HepG2 (cell line): ENCODE data around the gene MYO3B. TPM values are rescaled to one million over a fixed set of nuclear protein-coding genes. Genes with fewer than 3 reads are reported as not detected.

Experiments used
- ATAC-seq: fragments of 200-7000 bp; cut with Tn5 transposase; 3 replicates; pipeline ENCODE4 v1.9.1; 2020; ENCODE audit warnings: mild to moderate bottlenecking, moderate library complexity
- BruUV-seq: library from RNA; stranded (reverse); fragments of 400-500 nt; replicated peaks from 2 replicates; lab custom pipeline; 2021; lab: Mats Ljungman, UMichigan
- CTCF ChIA-PET: fragments of 300-600 bp; formaldehyde crosslinking; extraction: SDS; loops from one replicate; lab custom pipeline; 2021; ENCODE audit warnings: low total read pairs, inconsistent platforms, low intra/inter-chr PET ratio; lab: Yijun Ruan, JAX
- POLR2A ChIA-PET: fragments of 350-600 bp; sonication (Branson Sonifier 250); formaldehyde crosslinking; loops from one replicate; lab custom pipeline; 2020; ENCODE audit warnings: antibody characterized with exemption, inconsistent platforms; lab: Yijun Ruan, JAX
- DNase-seq: peaks from one replicate; pipeline ENCODE4 v3.0.0-alpha.2; 2015; ENCODE audit warnings: low spot score
- FAIRE-seq: peaks from 3 replicates; lab custom pipeline; 2011; peaks lifted over from hg19 to GRCh38; lab: Jason Lieb, UNC
- H2AFZ ChIP-seq: one replicate; pipeline ENCODE4 v1.6.1; 2011; ENCODE audit warnings: low read length, inconsistent platforms
- H3K27ac ChIP-seq: fragments of 300-600 bp; 3 replicates; pipeline ENCODE4 v1.8.0; 2011; ENCODE audit warnings: mixed run types, mild to moderate bottlenecking, mixed read lengths, low read length, inconsistent platforms; ENCODE audit not compliant: insufficient read depth; ENCODE audit errors: extremely low read length
- H3K27me3 ChIP-seq, 2 experiments: fragments of 200-600 bp in 1 of 2; 2 replicates in 1 of 2; 3 replicates in 1 of 2; pipeline versions ENCODE4 v1.6.0 to v1.8.0; 2011; ENCODE audit warnings: low read length in 2 of 2, mild to moderate bottlenecking in 2 of 2, moderate library complexity in 2 of 2, inconsistent platforms in 1 of 2; ENCODE audit not compliant: insufficient read depth in 2 of 2, control insufficient read depth in 1 of 2
- H3K36me3 ChIP-seq, 2 experiments: fragments of 200-600 bp in 1 of 2; replicated peaks in 1 of 2; 2 replicates in 1 of 2; 3 replicates in 1 of 2; pipeline versions ENCODE4 v1.5.1 to v1.8.0; 2011; ENCODE audit warnings: low read length in 2 of 2, inconsistent platforms in 1 of 2; ENCODE audit not compliant: insufficient read depth in 2 of 2, control insufficient read depth in 1 of 2
- H3K4me1 ChIP-seq: 2 replicates; pipeline ENCODE4 v1.5.1; 2012; ENCODE audit warnings: low read length, inconsistent platforms; ENCODE audit not compliant: insufficient read depth
- H3K4me2 ChIP-seq: 2 replicates; pipeline ENCODE4 v1.6.0; 2011; ENCODE audit warnings: low read depth, low read length, inconsistent platforms
- H3K4me3 ChIP-seq, 3 experiments: fragments of 200-600 bp in 1 of 3; sonication (generic), shearing (Covaris generic) in 1 of 3; replicated peaks in 1 of 3; 2 replicates each; pipeline ENCODE4 v1.5.1; 2011 to 2016; ENCODE audit warnings: low read length in 3 of 3, inconsistent platforms in 2 of 3, low read depth in 2 of 3, mild to moderate bottlenecking in 2 of 3, control low read depth in 1 of 3, mixed read lengths in 1 of 3; ENCODE audit not compliant: insufficient read depth in 1 of 3
- H3K79me2 ChIP-seq: one replicate; pipeline ENCODE4 v1.6.1; 2011; ENCODE audit warnings: low read length, inconsistent platforms; ENCODE audit not compliant: insufficient read depth
- H3K9ac ChIP-seq: 2 replicates; pipeline ENCODE4 v1.6.0; 2011; ENCODE audit warnings: mild to moderate bottlenecking, low read depth, low read length, inconsistent platforms; ENCODE audit not compliant: insufficient read depth
- H3K9me3 ChIP-seq: 2 replicates; pipeline ENCODE4 v1.5.1; 2012; ENCODE audit warnings: mild to moderate bottlenecking, low read length
- H4K20me1 ChIP-seq: 2 replicates; pipeline ENCODE4 v1.6.0; 2011; ENCODE audit warnings: inconsistent platforms, mild to moderate bottlenecking, low read length, moderate library complexity; ENCODE audit not compliant: insufficient read depth
- GATAD1 ChIP-seq: IDR thresholded peaks from 2 replicates; pipeline ENCODE4 v1.6.1; 2016; ENCODE audit warnings: missing genetic modification reagents, missing compliant biosample characterization
- HDAC1 ChIP-seq: sonication (generic); formaldehyde crosslinking; IDR thresholded peaks from 2 replicates; pipeline ENCODE4 v1.5.1; 2020; ENCODE audit warnings: mild to moderate bottlenecking, missing genetic modification reagents
- HES4 ChIP-seq: sonication (generic); formaldehyde crosslinking; IDR thresholded peaks from 2 replicates; pipeline ENCODE4 v1.9.0; 2021; ENCODE audit warnings: mild to moderate bottlenecking, missing genetic modification reagents, borderline replicate concordance
- MEF2D ChIP-seq: sonication (generic); formaldehyde crosslinking; IDR thresholded peaks from 2 replicates; pipeline ENCODE4 v1.5.1; 2020; ENCODE audit warnings: mild to moderate bottlenecking, missing genetic modification reagents
- PHF20 ChIP-seq: sonication (generic); formaldehyde crosslinking; IDR thresholded peaks from 2 replicates; pipeline ENCODE4 v1.5.0; 2020; ENCODE audit warnings: mild to moderate bottlenecking, missing genetic modification reagents
- POLR2AphosphoS5 ChIP-seq: IDR thresholded peaks from 2 replicates; pipeline ENCODE4 v1.6.1; 2012; ENCODE audit warnings: low read depth, low read length
- SMAD3 ChIP-seq: sonication (generic); formaldehyde crosslinking; IDR thresholded peaks from 2 replicates; pipeline ENCODE4 v1.4.0; 2020; ENCODE audit warnings: missing genetic modification reagents
- SNAPC2 ChIP-seq: sonication (generic); formaldehyde crosslinking; IDR thresholded peaks from 2 replicates; pipeline ENCODE4 v1.8.1; 2022; ENCODE audit warnings: mild to moderate bottlenecking, missing genetic modification reagents
- YEATS2 ChIP-seq: sonication (generic); formaldehyde crosslinking; IDR thresholded peaks from 2 replicates; pipeline ENCODE4 v1.4.0; 2020; ENCODE audit warnings: missing genetic modification reagents, borderline replicate concordance
- ZFP36L1 ChIP-seq: sonication (generic); formaldehyde crosslinking; IDR thresholded peaks from 2 replicates; pipeline ENCODE4 v1.8.0; 2022; ENCODE audit warnings: mild to moderate bottlenecking, missing genetic modification reagents, moderate library complexity
- ZNF225 ChIP-seq: sonication (generic); formaldehyde crosslinking; IDR thresholded peaks from 2 replicates; pipeline ENCODE4 v1.4.0; 2020; ENCODE audit warnings: mild to moderate bottlenecking, missing genetic modification reagents
- WGBS: methylation state at CpG from one replicate; pipeline ENCODE4 v1.1.6; 2017; ENCODE audit warnings: low lambda C conversion rate; 5-methylcytosine and 5-hydroxymethylcytosine counted together
- in situ Hi-C: cut with HindIII; loops from 2 replicates; pipeline ENCODE4 v1.10.0; 2017; ENCODE audit warnings: low pct_unique_long_range_greater_than_20kb; ENCODE audit not compliant: extremely low pct_ligation_motif_present
- intact Hi-C: fragments of 100-400 bp; cut with micrococcal nuclease; formaldehyde crosslinking; loops from one replicate; pipeline ENCODE4 v1.10.0; 2022; ENCODE audit not compliant: unreplicated experiment
- polyA plus RNA-seq, 8 experiments: library from polyadenylated mRNA; depleted of rRNA in 3 of 8; stranded (reverse) in 7 of 8; unstranded in 1 of 8; fragments of >200 nt; fragmentation: Illumina TruSeq in 4 of 8; extraction: Trizol in 4 of 8; gene quantifications; 2 replicates each; pipeline versions ENCODE4 v1.2.1 to v1.2.3, GENCODE V29; 2011 to 2016; ENCODE audit warnings: low read depth in 4 of 8, missing spikeins in 1 of 8, mixed read lengths in 1 of 8; ENCODE audit not compliant: insufficient read depth in 1 of 8
- total RNA-seq, 5 experiments: library from RNA; depleted of rRNA; stranded (reverse); fragments of >200 nt; fragmentation: Illumina TruSeq; extraction: Trizol; gene quantifications; 2 replicates each; pipeline ENCODE4 v1.2.3, GENCODE V29; 2016; ENCODE audit warnings: low read depth in 1 of 5
- TF ChIP-seq, protein P1 (sequence below): sonication (generic); formaldehyde crosslinking; conservative IDR thresholded peaks from 2 replicates; pipeline ENCODE4 v1.4.0; 2020; ENCODE audit warnings: missing genetic modification reagents
- TF ChIP-seq, protein P2 (sequence below): sonication (generic); formaldehyde crosslinking; IDR thresholded peaks from 2 replicates; pipeline ENCODE4 v1.4.0; 2020; ENCODE audit warnings: missing genetic modification reagents, mild to moderate bottlenecking, borderline replicate concordance
- TF ChIP-seq, protein P3 (sequence below): IDR thresholded peaks from 2 replicates; pipeline ENCODE4 v1.6.1; 2016; ENCODE audit warnings: mild to moderate bottlenecking, missing biosample characterization, missing genetic modification reagents

MYO3B gene
- total and polyA plus RNA-seq, 2 of the 13 experiments (the other 11 are each of a cell fraction or from before 2014, with no cell fraction given): 0.01 TPM; not detected in 1

DNA sequence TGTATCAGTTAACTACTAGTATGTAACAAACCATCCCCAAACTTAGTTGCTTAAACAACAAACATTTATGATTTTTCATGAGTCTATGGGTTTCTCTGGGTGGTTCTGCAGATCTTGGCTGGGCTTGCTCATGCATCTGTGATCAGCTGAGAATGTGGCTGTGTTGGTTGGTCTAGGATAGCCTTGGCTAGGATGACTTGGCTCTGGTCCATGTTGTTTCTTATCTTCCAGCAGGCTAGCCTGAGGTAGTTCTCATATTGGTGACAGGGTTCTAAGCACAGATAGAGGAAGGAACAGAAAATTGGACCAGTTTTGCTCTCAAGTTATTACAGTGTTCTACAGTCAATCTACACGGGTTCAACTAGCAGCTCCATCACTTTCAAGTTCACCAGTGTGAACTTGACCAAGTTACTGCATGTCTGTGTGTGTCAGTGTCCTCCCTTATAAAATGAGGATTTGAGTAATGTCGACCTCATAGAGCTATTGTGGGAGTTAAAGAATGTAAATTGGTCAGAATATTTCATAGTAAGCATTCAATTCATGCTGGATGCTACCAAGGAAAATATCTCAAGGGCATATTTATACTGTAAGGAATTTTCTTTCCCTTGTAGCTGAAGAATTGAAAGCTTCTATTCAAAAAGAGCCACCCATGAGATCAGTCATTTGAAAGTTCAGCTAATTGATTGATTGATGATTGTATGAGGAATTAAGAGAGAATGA is 65.3 kb downstream of the MYO3B start:
- Histone ChIP-seq H3K4me1 (no peaks in the 10 kb centered on the region), H3K4me3 (no peak overlapping the region), H3K9me3 (no peaks in the 10 kb centered on the region), H3K27ac (no peak overlapping the region), H3K9ac (no peak overlapping the region), H2AFZ (no peak overlapping the region), H3K79me2 (no peaks in the 10 kb centered on the region), H3K36me3 (no peaks in the 10 kb centered on the region), H3K4me2 (no peak overlapping the region), H4K20me1 (no peaks in the 10 kb centered on the region), H3K27me3 (peaks cover 0 to 30% of the 10 kb centered on the region in 2 experiments; a peak in 4 of 5 replicates)
- POLR2A ChIA-PET: no interaction called here
- DNase-seq: no peak
- ATAC-seq: no peak
- 0% methylated on average over 2 of the region's 2 CpGs for WGBS
- BruUV-seq: no TSS peak
- TF ChIP-seq POLR2AphosphoS5: no peak
- TF ChIP-seq ZNF225: no peak
- TF ChIP-seq SNAPC2 (CRISPR knock-in tag): no peak
- TF ChIP-seq, protein P1, sequence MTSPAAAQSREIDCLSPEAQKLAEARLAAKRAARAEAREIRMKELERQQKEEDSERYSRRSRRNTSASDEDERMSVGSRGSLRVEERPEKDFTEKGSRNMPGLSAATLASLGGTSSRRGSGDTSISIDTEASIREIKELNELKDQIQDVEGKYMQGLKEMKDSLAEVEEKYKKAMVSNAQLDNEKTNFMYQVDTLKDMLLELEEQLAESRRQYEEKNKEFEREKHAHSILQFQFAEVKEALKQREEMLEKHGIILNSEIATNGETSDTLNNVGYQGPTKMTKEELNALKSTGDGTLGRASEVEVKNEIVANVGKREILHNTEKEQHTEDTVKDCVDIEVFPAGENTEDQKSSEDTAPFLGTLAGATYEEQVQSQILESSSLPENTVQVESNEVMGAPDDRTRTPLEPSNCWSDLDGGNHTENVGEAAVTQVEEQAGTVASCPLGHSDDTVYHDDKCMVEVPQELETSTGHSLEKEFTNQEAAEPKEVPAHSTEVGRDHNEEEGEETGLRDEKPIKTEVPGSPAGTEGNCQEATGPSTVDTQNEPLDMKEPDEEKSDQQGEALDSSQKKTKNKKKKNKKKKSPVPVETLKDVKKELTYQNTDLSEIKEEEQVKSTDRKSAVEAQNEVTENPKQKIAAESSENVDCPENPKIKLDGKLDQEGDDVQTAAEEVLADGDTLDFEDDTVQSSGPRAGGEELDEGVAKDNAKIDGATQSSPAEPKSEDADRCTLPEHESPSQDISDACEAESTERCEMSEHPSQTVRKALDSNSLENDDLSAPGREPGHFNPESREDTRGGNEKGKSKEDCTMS: no peak
- TF ChIP-seq MEF2D: no peak
- no peak for TF ChIP-seq SMAD3 (CRISPR knock-in tag)
- no peak for TF ChIP-seq PHF20 (CRISPR knock-in tag)
- no peak for TF ChIP-seq GATAD1 (CRISPR knock-in tag)
- TF ChIP-seq, protein P2, sequence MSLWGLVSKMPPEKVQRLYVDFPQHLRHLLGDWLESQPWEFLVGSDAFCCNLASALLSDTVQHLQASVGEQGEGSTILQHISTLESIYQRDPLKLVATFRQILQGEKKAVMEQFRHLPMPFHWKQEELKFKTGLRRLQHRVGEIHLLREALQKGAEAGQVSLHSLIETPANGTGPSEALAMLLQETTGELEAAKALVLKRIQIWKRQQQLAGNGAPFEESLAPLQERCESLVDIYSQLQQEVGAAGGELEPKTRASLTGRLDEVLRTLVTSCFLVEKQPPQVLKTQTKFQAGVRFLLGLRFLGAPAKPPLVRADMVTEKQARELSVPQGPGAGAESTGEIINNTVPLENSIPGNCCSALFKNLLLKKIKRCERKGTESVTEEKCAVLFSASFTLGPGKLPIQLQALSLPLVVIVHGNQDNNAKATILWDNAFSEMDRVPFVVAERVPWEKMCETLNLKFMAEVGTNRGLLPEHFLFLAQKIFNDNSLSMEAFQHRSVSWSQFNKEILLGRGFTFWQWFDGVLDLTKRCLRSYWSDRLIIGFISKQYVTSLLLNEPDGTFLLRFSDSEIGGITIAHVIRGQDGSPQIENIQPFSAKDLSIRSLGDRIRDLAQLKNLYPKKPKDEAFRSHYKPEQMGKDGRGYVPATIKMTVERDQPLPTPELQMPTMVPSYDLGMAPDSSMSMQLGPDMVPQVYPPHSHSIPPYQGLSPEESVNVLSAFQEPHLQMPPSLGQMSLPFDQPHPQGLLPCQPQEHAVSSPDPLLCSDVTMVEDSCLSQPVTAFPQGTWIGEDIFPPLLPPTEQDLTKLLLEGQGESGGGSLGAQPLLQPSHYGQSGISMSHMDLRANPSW (CRISPR knock-in tag): no peak
- no peak for TF ChIP-seq HDAC1 (CRISPR knock-in tag)
- TF ChIP-seq YEATS2: no peak
- TF ChIP-seq, protein P3, sequence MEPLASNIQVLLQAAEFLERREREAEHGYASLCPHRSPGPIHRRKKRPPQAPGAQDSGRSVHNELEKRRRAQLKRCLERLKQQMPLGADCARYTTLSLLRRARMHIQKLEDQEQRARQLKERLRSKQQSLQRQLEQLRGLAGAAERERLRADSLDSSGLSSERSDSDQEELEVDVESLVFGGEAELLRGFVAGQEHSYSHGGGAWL (CRISPR knock-in tag): no peak
- no peak for TF ChIP-seq ZFP36L1
- no peak for TF ChIP-seq HES4 (CRISPR knock-in tag)
- FAIRE-seq: no peak
- intact Hi-C loops (no loop called here), in situ Hi-C loops (no loop called here)
- CTCF ChIA-PET: no interaction called here
